H1 (cell line): ENCODE data around the gene APLP1. TPM values are rescaled to one million over a fixed set of nuclear protein-coding genes. Genes with fewer than 3 reads are reported as not detected.

ENCODE experiments used
- JUN ChIP-seq: IDR thresholded peaks from 2 replicates; pipeline ENCODE4 v1.6.1; 2011; ENCODE audit warnings: low read depth, mild to moderate bottlenecking, improper control_type of control experiment, low read length
- SAP30 ChIP-seq: fragments of 300-600 bp; sonication (generic); IDR thresholded peaks from 2 replicates; pipeline ENCODE4 v1.7.1; 2012; ENCODE audit warnings: low read length, moderate library complexity, mild to moderate bottlenecking, inconsistent platforms; ENCODE audit not compliant: insufficient read depth, insufficient replicate concordance
- YY1 ChIP-seq: IDR thresholded peaks from 2 replicates; pipeline ENCODE4 v1.6.1; 2011; ENCODE audit warnings: low read depth, mild to moderate bottlenecking, low read length
- polyA plus RNA-seq, 7 experiments: library from polyadenylated mRNA; depleted of rRNA in 3 of 7; stranded (reverse) in 5 of 7; unstranded in 2 of 7; fragments of >200 nt in 5 of 7; fragments of 200-250 nt in 2 of 7; gene quantifications; 1 replicate in 5 of 7; 2 replicates in 1 of 7; 4 replicates in 1 of 7; pipeline versions ENCODE4 v1.2.1 to v1.2.3, GENCODE V29; 2011 to 2013; ENCODE audit warnings: missing spikeins in 2 of 7, mixed read lengths in 2 of 7
- total RNA-seq: library from RNA; stranded (reverse); fragmentation: NEBNext Ultra II Directional; extraction: Animal tissue kit (Norgen Biotek cat#: 25700); gene quantifications from 2 replicates; pipeline ENCODE4 v1.2.1, GENCODE V29; 2021

The APLP1 gene
- total and polyA plus RNA-seq, 2 of the 8 experiments (the other 6 are each of a cell fraction or from before 2014, with no cell fraction given), result 19.9 to 22.0 TPM

GRCh38 chr19:35897706-35898451 lies 29.5 kb downstream of the APLP1 start (continued):
- no peak for TF ChIP-seq JUN
- no peak for TF ChIP-seq SAP30
- TF ChIP-seq YY1, result no peak
